ENCODE data around the gene NT5C3B.

NT5C3B gene

GRCh38 chr17:41806685-41807445 lies 29.2 kb downstream of the NT5C3B start:
- DNase-seq, result no peak

GRCh38 chr17:41803049-41804020 lies 32.7 kb downstream of the NT5C3B start:
- DNase-seq, result no peak

DNA sequence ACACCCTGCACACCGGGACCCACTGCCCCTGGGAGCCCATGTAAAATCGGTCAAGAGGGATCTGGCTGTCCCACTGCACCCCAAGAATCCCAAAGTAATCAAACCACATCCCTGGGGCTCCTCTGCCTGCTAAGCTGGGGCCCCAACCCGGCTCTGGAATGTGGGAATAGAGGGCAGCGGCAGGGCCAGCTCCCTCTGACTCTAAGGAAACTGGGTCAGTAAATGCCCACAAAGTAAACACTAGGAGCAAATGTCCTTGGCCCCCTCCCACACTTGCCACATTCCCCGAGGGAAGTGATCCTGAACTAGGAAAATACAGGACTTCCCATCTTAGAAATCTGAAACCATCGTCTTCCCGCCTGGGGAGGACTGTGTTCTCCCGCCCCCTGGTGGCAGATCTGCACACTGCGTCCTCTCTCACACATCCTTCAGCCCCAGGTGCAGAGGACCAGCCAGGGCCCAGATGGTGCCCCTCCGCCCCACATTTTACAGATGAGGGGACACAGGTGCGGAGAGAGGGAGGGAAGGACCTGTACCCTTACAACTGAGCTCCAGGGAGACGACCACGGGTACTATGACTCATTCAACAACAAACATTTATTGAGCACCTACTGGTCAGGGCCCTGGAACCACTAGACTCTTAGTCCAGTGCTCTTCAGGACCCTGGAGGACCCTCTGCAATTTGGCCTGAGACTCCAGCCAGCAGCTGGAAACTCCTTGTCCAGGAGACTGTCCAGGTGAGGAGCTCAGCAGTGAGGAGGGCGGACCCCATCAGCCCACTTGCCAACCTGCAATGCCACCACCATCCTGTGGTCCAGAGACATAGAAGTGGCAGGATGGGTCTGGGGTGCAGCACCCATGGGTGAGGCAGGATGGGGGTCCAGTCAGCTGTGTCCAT lies 34.4 kb downstream of the NT5C3B start:
- DNase-seq, result no peak

DNA sequence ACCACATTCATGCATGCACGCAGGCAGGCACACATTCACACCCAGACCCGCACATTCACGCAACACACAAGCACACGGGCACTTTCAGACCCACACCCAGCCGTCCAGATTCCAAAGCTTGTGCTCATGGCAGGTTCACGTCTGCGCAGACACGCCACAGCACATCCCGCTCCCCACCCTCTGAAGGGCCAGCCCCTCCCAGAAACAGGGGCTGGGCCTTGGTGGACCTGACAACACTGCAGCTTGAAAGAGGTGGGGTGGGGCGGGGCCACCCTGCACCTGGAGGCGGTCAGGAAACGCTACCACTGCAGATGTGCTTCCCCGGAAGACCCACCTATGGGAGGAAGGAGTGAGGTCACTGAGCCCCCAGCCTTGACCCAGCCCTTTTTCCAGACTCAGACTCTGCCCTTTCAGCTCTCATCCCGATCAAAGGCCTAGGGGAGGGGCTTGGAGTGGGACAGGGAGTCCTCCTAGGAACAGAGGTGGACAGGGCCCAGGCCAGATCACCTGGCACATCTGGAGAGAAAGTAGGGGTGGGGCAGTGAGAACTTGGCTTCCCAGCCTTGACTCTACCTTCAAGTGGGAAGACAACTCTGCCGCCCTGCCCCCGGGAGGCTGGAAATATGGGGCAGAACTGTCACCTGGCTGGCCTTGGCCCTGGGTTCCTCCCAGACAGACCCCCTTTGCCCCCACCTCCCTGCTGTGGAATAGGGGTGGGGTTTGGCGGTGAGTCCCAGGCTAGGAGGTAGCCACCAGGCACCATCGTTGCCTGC lies 35.2 kb downstream of the NT5C3B start:
- DNase-seq, result no peak

DNA sequence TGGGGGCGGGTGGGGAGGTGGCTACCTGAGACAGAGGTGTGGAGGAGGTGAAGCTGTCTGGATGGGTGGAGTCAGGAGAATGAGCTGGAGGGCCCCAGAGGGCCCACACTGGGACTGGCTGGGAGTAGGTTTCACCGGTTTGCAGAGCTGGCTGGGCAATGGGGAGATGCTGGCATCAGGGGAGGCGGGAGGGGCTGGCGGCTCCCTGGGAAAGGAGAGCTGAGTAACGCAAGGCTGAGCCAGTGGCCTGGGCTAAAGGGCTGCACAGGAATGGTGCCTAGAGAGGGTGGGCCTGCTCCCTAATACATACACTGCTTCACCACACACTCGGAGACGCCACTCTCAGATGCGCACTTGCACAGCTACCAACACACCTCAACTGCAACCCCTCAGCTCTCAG lies 36.7 kb downstream of the NT5C3B start:
- no peak for DNase-seq

DNA sequence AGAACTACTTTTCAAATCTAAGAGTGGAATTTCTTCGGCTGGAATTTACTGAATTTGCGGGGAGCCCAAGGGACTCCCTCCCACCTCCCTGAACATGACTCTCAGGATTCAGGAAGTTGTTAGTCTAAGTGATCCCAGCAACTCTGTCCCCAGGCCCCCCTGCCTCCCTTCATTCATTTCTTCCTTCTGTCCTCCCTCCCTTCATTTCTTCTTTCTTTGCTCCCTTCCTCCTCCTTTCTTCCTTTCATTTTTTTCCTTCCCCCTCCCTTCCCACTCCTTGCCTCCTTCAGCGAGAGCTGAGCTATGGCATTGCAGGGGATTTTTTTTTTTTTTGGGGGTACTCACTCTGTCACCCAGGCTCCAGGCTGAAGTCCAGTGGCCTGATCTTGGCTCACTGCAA lies 38.7 kb downstream of the NT5C3B start:
- DNase-seq, result no peak

DNA sequence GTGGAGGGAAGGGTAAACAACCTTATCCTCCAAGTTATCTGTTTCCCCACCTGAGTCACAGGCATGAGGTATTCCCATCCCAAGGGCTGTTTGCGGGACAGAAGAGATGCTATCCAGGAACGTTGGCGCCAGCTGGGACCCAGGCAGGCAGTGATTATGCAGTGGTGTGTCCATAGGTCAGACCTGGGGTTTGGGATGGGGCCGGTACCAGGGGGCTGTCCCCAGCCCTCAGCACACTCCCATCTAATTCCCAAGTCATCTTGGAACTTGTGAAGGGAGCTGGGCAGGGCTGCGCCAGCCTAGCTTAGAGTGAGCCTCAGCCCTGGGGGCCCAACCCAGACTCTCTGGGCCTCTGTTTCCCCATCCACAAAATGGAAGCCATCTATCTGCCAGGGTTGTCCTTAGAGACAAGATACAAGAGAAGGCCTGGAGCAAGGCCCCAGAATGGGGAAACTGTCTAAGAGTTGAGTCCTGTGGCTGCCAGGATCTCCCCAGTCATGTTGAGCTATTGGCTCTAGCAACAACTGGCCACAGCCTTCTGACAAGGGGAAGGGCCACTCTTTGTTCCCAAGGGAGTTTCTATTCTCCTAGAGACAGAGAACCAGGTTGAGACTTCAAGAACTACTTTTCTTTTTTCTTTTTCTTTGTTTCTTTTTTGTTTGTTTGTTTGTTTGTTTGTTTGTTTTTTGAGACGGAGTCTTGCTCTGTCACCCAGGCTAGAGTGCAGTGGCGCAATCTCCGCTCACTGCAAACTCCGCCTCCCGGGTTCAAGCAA lies 39.7 kb downstream of the NT5C3B start:
- no peak for DNase-seq

DNA sequence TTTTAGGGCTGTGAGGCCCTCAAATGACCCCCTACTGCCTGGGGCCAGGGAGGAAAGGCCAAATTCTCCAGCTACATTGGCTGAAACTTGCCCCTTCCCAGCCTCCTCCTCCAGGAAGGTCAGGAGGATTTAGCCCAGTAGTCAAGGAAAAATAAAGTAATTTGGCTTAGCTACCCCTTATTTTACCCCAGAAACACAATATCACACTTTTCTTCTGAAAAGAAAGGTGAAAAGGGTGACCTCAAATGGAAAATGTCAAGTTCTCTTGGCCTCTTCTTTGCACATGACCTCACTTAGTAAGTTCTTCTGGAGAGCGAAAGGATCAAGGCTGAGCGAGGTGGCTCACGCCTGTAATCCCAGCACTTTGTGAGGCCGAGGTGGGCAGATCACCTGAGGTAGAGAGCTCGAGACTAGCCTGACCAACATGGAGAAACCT lies 41.5 kb downstream of the NT5C3B start:
- DNase-seq, result no peak

DNA sequence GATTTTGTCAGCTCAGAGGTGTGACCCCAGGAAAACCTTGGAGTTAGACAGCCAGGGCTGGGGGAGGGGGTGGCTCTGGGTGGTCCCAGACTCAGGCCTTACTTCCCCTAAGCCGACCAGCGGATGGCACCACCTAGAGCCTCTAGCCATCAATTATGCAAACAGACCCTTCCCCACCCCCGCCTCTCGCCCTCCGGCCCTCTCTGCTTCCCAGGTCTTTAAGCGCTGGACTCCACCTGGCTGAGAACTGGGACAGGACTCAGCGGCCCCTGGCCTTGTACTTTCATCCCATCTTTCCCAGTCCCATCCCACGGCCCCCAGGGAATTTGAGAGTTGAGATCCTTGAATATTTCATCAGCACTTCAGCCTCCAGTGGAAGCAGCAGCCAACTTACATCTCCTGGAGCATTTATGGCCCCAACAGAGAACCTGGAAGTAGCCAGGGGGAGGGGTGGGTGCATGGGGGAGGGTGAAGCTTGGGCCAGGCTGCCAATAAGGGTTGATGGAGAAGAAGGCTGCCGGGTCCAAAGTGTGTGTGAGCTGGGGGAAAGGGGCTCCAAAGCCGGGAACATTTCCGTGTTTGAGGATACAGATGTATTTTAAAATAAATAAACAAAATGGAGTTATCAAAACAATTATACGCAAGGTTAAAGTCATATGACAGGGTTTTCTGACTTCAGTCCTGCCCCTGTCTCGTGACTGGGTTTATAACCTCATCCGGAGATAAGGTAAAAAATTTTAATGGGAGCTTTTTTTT lies 42.1 kb downstream of the NT5C3B start:
- no peak for DNase-seq

GRCh38 chr17:41792845-41793783 lies 42.9 kb downstream of the NT5C3B start:
- no peak for DNase-seq

DNA sequence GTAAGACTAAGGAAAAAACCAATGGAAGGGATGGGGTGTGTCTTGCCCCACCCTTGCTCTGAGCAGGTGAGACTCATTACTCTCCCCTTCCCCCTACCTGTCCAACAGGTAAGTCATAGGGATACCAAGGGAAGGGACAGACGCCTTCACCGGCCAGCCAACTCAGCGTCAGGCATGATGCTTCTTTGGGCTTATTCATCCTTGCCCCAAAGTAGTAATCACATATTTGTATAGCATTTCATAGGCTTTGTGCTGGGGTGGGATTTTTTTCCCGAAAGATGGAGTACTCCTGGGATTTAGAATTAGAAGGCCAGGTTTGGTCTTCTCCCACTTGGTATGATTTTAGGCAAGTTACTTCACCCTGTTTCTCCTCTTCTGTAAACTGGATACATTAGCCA lies 49.0 kb downstream of the NT5C3B start:
- DNase-seq, result no peak

GRCh38 chr17:41786227-41787020 lies 49.6 kb downstream of the NT5C3B start, which contains the start of gene JUP:
Gene JUP, minus strand, starts transcription at chr17:41786711. Its CDS starts 14,857 bp downstream, at chr17:41771854.
- DNase-seq, result peak; percentile 88

DNA sequence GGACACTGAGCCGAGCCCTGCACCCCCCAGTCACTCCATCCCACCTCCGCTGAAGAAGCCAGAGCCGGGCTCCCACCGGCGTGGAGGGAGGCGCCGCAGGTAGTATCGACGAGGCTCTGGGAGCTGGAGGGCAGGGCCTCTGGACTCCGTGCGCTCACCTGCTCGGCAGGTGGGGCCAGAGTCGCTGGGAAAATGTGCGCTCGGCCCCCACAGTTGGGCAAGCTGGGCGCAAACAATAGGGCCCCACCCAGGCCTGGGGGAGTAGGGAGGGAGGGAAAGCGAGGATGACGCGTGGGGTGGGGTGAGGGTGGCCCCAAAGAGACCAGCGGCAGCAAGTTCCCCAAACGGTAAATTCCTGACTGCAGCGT lies 50.2 kb downstream of the NT5C3B start:
- DNase-seq, result no peak

DNA sequence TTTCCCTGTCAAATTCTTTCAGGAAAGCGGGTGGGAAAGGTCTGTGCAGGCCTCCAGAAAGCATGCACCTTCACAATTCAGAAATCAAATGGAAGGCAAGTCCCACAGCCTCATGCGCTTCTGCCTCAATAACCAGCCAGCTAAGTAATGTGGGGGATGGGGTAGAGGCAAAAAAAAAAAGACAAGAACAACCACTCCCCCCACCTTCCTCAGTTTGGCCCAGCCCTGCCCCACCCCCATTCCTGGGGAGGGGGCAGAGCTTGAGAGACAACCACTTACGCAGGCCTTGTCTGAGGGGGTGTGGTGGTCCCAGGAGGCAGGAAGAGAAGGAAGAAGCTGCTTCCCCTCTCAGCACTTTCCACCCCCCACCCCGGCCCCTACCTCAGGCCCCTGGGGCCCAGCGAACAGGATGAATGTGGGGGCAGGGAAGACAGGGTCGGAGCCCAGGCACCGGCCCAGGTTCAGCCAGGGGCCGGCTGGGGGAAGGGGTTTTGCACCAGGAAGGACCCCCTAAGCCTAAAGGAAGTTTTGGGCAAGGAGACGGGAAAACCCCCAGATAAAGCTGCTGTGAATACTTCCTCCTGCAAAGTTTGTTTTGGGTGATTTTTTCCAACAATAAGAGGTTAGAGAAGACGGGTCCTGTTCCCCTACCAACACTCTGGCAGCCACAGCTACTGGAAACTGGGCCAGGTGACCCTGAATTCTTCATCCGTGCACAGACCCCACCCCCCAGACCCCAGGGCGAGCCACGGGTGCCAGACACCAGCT lies 50.8 kb downstream of the NT5C3B start:
- no peak for DNase-seq

- no peak for DNase-seq
Observed at GRCh38 chr17:41784207-41784744, 51.8 kb downstream of the NT5C3B start.

DNA sequence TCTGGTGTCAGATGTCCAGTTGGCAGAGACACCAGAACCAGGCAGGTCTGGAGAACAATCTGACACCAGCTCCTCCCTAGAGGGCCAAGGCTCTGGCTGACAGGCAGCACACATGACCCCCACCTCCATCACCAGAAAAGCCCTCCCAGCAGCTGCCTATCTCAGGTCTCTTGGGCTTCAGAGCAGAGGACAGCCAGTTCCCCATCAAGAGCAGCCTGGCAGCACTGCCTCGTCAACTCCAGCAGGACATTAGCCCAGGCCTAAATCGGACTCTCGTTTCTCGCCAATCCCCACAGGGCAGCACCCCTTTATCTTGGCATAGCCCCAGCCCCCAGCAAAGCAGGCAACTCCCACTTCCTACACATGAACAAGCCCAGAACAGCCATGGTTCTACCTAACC lies 53.9 kb downstream of the NT5C3B start:
- DNase-seq, result no peak

GRCh38 chr17:41781404-41782110 lies 54.5 kb downstream of the NT5C3B start:
- no peak for DNase-seq

Data from SIG-M5 (cell line).